Trophoblast cell (in vitro differentiated cells and primary cell): ENCODE results near the gene PNKP.

ENCODE experiments used
- DNase-seq, 2 donors: peaks; one replicate each; pipeline ENCODE4 v3.0.0-alpha.2; 2016
- H2AFZ ChIP-seq: 2 replicates; pipeline ENCODE4 v1.6.1; 2013; ENCODE audit warnings: low read length, moderate library complexity, mild to moderate bottlenecking; ENCODE audit not compliant: insufficient read depth, poor library complexity
- H2AK5ac ChIP-seq: 2 replicates; pipeline ENCODE4 v1.6.1; 2013; ENCODE audit warnings: mild to moderate bottlenecking, low read length
- H2BK120ac ChIP-seq: 2 replicates; pipeline ENCODE4 v1.6.1; 2013; ENCODE audit warnings: low read length, mild to moderate bottlenecking, moderate library complexity; ENCODE audit not compliant: insufficient read depth, poor library complexity
- H2BK12ac ChIP-seq: 2 replicates; pipeline ENCODE4 v1.6.1; 2013; ENCODE audit warnings: mild to moderate bottlenecking, low read length, moderate library complexity
- H2BK5ac ChIP-seq: 2 replicates; pipeline ENCODE4 v1.6.1; 2013; ENCODE audit warnings: low read length, low read depth, moderate library complexity, mild to moderate bottlenecking; ENCODE audit not compliant: poor library complexity
- H3K14ac ChIP-seq: 2 replicates; pipeline ENCODE4 v1.6.1; 2013; ENCODE audit warnings: mild to moderate bottlenecking, low read length
- H3K18ac ChIP-seq: 2 replicates; pipeline ENCODE4 v1.6.1; 2013; ENCODE audit warnings: mild to moderate bottlenecking, low read length
- H3K23ac ChIP-seq: 2 replicates; pipeline ENCODE4 v1.6.1; 2013; ENCODE audit warnings: low read length
- H3K27ac ChIP-seq: 2 replicates; pipeline ENCODE4 v1.5.1; 2013; ENCODE audit warnings: low read depth, mild to moderate bottlenecking, inconsistent platforms, low read length, moderate library complexity
- H3K27me3 ChIP-seq: 2 replicates; pipeline ENCODE4 v1.6.1; 2013; ENCODE audit warnings: inconsistent platforms, mild to moderate bottlenecking, low read length, moderate library complexity; ENCODE audit not compliant: insufficient read depth
- H3K36me3 ChIP-seq, 2 experiments: 1 replicate in 1 of 2; 2 replicates in 1 of 2; pipeline ENCODE4 v1.6.1; 2013; ENCODE audit warnings: low read length in 2 of 2, mild to moderate bottlenecking in 2 of 2, moderate library complexity in 1 of 2; ENCODE audit not compliant: insufficient read depth in 2 of 2, control insufficient read depth in 1 of 2
- H3K4ac ChIP-seq: 2 replicates; pipeline ENCODE4 v1.6.1; 2013; ENCODE audit warnings: low read depth, mild to moderate bottlenecking, low read length, moderate library complexity
- H3K4me1 ChIP-seq, 2 experiments: 1 replicate in 1 of 2; 2 replicates in 1 of 2; pipeline ENCODE4 v1.6.1; 2013; ENCODE audit warnings: low read length in 2 of 2, mild to moderate bottlenecking in 2 of 2, moderate library complexity in 1 of 2; ENCODE audit not compliant: insufficient read depth in 2 of 2, control insufficient read depth in 1 of 2
- H3K4me2 ChIP-seq: 2 replicates; pipeline ENCODE4 v1.6.1; 2013; ENCODE audit warnings: inconsistent platforms, mild to moderate bottlenecking, low read length, moderate library complexity
- H3K4me3 ChIP-seq: 2 replicates; pipeline ENCODE4 v1.5.1; 2013; ENCODE audit warnings: mild to moderate bottlenecking, low read depth, low read length, inconsistent platforms
- H3K79me1 ChIP-seq: one replicate; pipeline ENCODE4 v1.6.1; 2013; ENCODE audit warnings: low read length
- H3K79me2 ChIP-seq: 2 replicates; pipeline ENCODE4 v1.6.1; 2013; ENCODE audit warnings: low read length, mild to moderate bottlenecking; ENCODE audit not compliant: control insufficient read depth, insufficient read depth, poor library complexity
- H3K9ac ChIP-seq: 2 replicates; pipeline ENCODE4 v1.6.1; 2013; ENCODE audit warnings: mild to moderate bottlenecking, low read length
- H3K9me3 ChIP-seq: 2 replicates; pipeline ENCODE4 v1.6.1; 2013; ENCODE audit warnings: low read depth, mild to moderate bottlenecking, control low read depth, inconsistent platforms, low read length; ENCODE audit not compliant: insufficient read depth
- H4K12ac ChIP-seq: 2 replicates; pipeline ENCODE4 v1.6.1; 2013; ENCODE audit warnings: low read depth, mild to moderate bottlenecking, low read length, moderate library complexity
- H4K8ac ChIP-seq: 2 replicates; pipeline ENCODE4 v1.6.1; 2013; ENCODE audit warnings: low read depth, mild to moderate bottlenecking, low read length, moderate library complexity
- H4K91ac ChIP-seq: one replicate; pipeline ENCODE4 v1.6.1; 2013; ENCODE audit warnings: low read depth, mild to moderate bottlenecking, low read length, moderate library complexity
- WGBS: extraction: QIAGEN DNeasy Blood & Tissue Kit; methylation state at CpG from one replicate; pipeline ENCODE4 v1.1.7; 2013; ENCODE audit warnings: missing lambda C conversion rate; ENCODE audit not compliant: insufficient read length, insufficient coverage; ENCODE audit errors: extremely low coverage; 5-methylcytosine and 5-hydroxymethylcytosine counted together

Gene PNKP

GRCh38 chr19:49887665-49888509, 20.5 kb upstream of the PNKP start:
- no peak overlapping the region for H2BK12ac ChIP-seq
- no peaks in the 10 kb centered on the region for H3K27me3 ChIP-seq
- H2BK5ac ChIP-seq: no peak overlapping the region
- H3K9me3 ChIP-seq: peaks cover 17% of the 10 kb centered on the region
- H3K23ac ChIP-seq: no peak overlapping the region
- peaks cover 3 to 8% of the 10 kb centered on the region in 2 experiments for H3K4me1 ChIP-seq
- 100% methylated on average over 2 of the region's 54 CpGs for WGBS
- no peak overlapping the region for H2AK5ac ChIP-seq
- no peak overlapping the region for H4K91ac ChIP-seq
- no peak for DNase-seq
- no peak overlapping the region for H3K4me2 ChIP-seq
- H2AFZ ChIP-seq: no peak overlapping the region
- no peaks in the 10 kb centered on the region for H3K79me2 ChIP-seq
- H4K8ac ChIP-seq: no peak overlapping the region
- H3K4ac ChIP-seq: no peak overlapping the region
- H4K12ac ChIP-seq: no peak overlapping the region
- no peak overlapping the region for H3K9ac ChIP-seq
- no peak overlapping the region for H3K27ac ChIP-seq
- H2BK120ac ChIP-seq: no peak overlapping the region
- H3K79me1 ChIP-seq: no peaks in the 10 kb centered on the region
- peaks cover 27 to 29% of the 10 kb centered on the region in 2 experiments for H3K36me3 ChIP-seq
- H3K14ac ChIP-seq: no peak overlapping the region
- H3K18ac ChIP-seq: no peak overlapping the region
- no peak overlapping the region for H3K4me3 ChIP-seq

GRCh38 chr19:49887037-49887664, 19.8 kb upstream of the PNKP start:
- Histone ChIP-seq H3K79me2 (no peaks in the 10 kb centered on the region), H3K27ac (no peak overlapping the region), H3K79me1 (no peaks in the 10 kb centered on the region), H2AK5ac (no peak overlapping the region), H3K4ac (no peak overlapping the region), H3K4me3 (no peak overlapping the region), H3K18ac (no peak overlapping the region), H3K36me3 (peaks cover 34 to 37% of the 10 kb centered on the region in 2 experiments), H3K4me2 (no peak overlapping the region), H3K9ac (no peak overlapping the region), H2AFZ (no peak overlapping the region), H4K12ac (no peak overlapping the region), H4K8ac (no peak overlapping the region), H2BK5ac (no peak overlapping the region), H4K91ac (no peak overlapping the region), H3K23ac (no peak overlapping the region), H3K4me1 (peaks cover 3 to 8% of the 10 kb centered on the region in 2 experiments), H3K27me3 (no peaks in the 10 kb centered on the region), H2BK120ac (no peak overlapping the region), H3K14ac (no peak overlapping the region), H2BK12ac (no peak overlapping the region), H3K9me3 (peaks cover 16% of the 10 kb centered on the region)
- no CpG with 5 or more reads among the region's 23 CpGs for whole genome bisulfite sequencing
- DNase-seq: no peak

DNA sequence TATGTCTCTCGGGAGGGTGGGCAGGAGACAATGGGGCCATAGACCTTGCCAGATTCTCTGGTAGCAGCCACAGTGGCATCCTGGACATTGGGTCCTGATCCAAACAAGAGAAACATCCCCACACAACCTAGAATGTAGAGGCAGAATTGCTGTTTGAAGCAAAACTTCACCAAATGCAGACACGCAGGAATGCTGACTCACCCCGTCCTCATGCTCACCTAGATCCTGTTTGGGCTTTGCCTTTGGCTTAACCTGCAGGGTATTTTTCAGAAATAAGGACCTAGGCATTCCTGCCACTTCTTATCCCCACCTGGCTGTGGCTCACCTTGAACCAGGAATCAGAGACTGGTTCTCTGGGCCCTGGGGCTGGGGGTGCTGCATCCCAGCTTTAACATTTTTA, 17.4 kb upstream of the PNKP start:
- Histone ChIP-seq H3K4me2 (no peak overlapping the region), H3K79me2 (no peaks in the 10 kb centered on the region), H3K4me1 (no peaks in the 10 kb centered on the region), H4K12ac (no peak overlapping the region), H2AFZ (no peak overlapping the region), H3K9ac (no peak overlapping the region), H3K4ac (no peak overlapping the region), H3K14ac (no peak overlapping the region), H3K27ac (peak overlapping the region; percentile 4), H3K23ac (no peak overlapping the region), H4K91ac (no peak overlapping the region), H2AK5ac (no peak overlapping the region), H3K36me3 (peaks cover 56 to 58% of the 10 kb centered on the region in 2 experiments), H3K9me3 (peaks cover 12% of the 10 kb centered on the region), H3K4me3 (no peak overlapping the region), H3K27me3 (no peaks in the 10 kb centered on the region), H3K79me1 (no peaks in the 10 kb centered on the region), H2BK5ac (no peak overlapping the region), H2BK12ac (no peak overlapping the region), H2BK120ac (no peak overlapping the region), H4K8ac (no peak overlapping the region), H3K18ac (no peak overlapping the region)
- DNase-seq: peak in 1 of 2 donors; percentile 36
- WGBS: no CpG with 5 or more reads among the region's 3 CpGs

GRCh38 chr19:49884109-49884508, 16.7 kb upstream of the PNKP start:
- Histone ChIP-seq H3K27ac (no peak overlapping the region), H3K27me3 (no peaks in the 10 kb centered on the region), H3K18ac (no peak overlapping the region), H3K9ac (no peak overlapping the region), H3K4me2 (no peak overlapping the region), H3K79me2 (no peaks in the 10 kb centered on the region), H3K36me3 (peaks cover 58% of the 10 kb centered on the region in 2 experiments), H2AK5ac (no peak overlapping the region), H3K4me1 (no peaks in the 10 kb centered on the region), H3K4me3 (no peak overlapping the region), H3K9me3 (peaks cover 7% of the 10 kb centered on the region), H2AFZ (no peak overlapping the region), H2BK12ac (no peak overlapping the region), H4K12ac (no peak overlapping the region), H3K4ac (no peak overlapping the region), H4K91ac (no peak overlapping the region), H3K14ac (no peak overlapping the region), H4K8ac (no peak overlapping the region), H3K79me1 (no peaks in the 10 kb centered on the region), H2BK5ac (no peak overlapping the region), H3K23ac (no peak overlapping the region), H2BK120ac (no peak overlapping the region)
- no peak for DNase-seq
- WGBS: no CpG with 5 or more reads among the region's 18 CpGs
